HG03558 (cell line): ENCODE results near the gene PCDHGA10.
A peak's percentile ranks its signal among the peaks of the same experiment; 100 is the strongest.
"Not testable (repeated sequence)": the region's sequence is repeated elsewhere in the genome, so short reads cannot be mapped to it uniquely, and the experiment has no call there.

Experiments used
- ATAC-seq: cut with Tn5 transposase; IDR thresholded peaks from one replicate; pipeline ENCODE4 v1.9.1; 2021; ENCODE audit warnings: moderate number of reproducible peaks; ENCODE audit not compliant: unreplicated experiment; ENCODE audit errors: extremely low read depth

Gene PCDHGA10

GRCh38 chr5:141419074-141419880 is 6.5 kb downstream of the PCDHGA10 start:
- no peak for ATAC-seq

- ATAC-seq: no peak
Observed at GRCh38 chr5:141420855-141421488, 8.2 kb downstream of the PCDHGA10 start, which contains the start of gene PCDHGA11. Gene PCDHGA11, plus strand, starts transcription at chr5:141421051. Its CDS starts 177 bp downstream, at chr5:141421228.

- ATAC-seq: no peak
Observed at GRCh38 chr5:141421489-141421855, 8.7 kb downstream of the PCDHGA10 start.

GRCh38 chr5:141422742-141423291 is 10.0 kb downstream of the PCDHGA10 start:
- ATAC-seq: no peak

- no peak for ATAC-seq
Observed at GRCh38 chr5:141427783-141428426, 15.1 kb downstream of the PCDHGA10 start.

- ATAC-seq: peak; percentile 82
Observed at GRCh38 chr5:141430332-141431113, 17.7 kb downstream of the PCDHGA10 start, which contains the start of gene PCDHGA12. Gene PCDHGA12, plus strand, starts transcription at chr5:141430507. Its CDS starts 253 bp downstream, at chr5:141430760.

GRCh38 chr5:141431286-141431685 is 18.5 kb downstream of the PCDHGA10 start:
- ATAC-seq: no peak

GRCh38 chr5:141432308-141432707 is 19.5 kb downstream of the PCDHGA10 start:
- ATAC-seq: not testable (repeated sequence)

GRCh38 chr5:141432726-141433125 is 19.9 kb downstream of the PCDHGA10 start:
- ATAC-seq: not testable (repeated sequence)

- no peak for ATAC-seq
Observed at GRCh38 chr5:141434006-141434405, 21.2 kb downstream of the PCDHGA10 start.

GRCh38 chr5:141437221-141437620 is 24.4 kb downstream of the PCDHGA10 start:
- ATAC-seq: no peak

GRCh38 chr5:141439411-141440141 is 26.8 kb downstream of the PCDHGA10 start:
- ATAC-seq: no peak

GRCh38 chr5:141440341-141440740 is 27.6 kb downstream of the PCDHGA10 start:
- ATAC-seq: no peak

GRCh38 chr5:141441571-141442170 is 28.9 kb downstream of the PCDHGA10 start:
- ATAC-seq: no peak

GRCh38 chr5:141465351-141465750 is 52.6 kb downstream of the PCDHGA10 start:
- no peak for ATAC-seq
